Lower lobe of right lung (tissue), 2 donors: ENCODE results near the gene POC1A. TPM values are rescaled to one million over a fixed set of nuclear protein-coding genes. Genes with fewer than 3 reads are reported as not detected.

Experiments
- ATAC-seq, 2 donors: fragments of 200-7000 bp; cut with Tn5 transposase; one replicate each; pipeline ENCODE4 v1.9.1; 2020 to 2022; ENCODE audit warnings: mild to moderate bottlenecking in 2 of 2, moderate library complexity in 2 of 2
- DNase-seq: peaks from one replicate; pipeline ENCODE4 v3.0.0-alpha.2; 2020
- H3K27ac ChIP-seq: fragments of 200-600 bp; one replicate; pipeline ENCODE4 v1.8.0; 2022
- H3K27me3 ChIP-seq: fragments of 200-600 bp; one replicate; pipeline ENCODE4 v1.8.0; 2022; ENCODE audit warnings: low read depth
- H3K36me3 ChIP-seq: fragments of 200-600 bp; one replicate; pipeline ENCODE4 v1.8.0; 2022; ENCODE audit warnings: mild to moderate bottlenecking
- H3K4me1 ChIP-seq: fragments of 200-600 bp; one replicate; pipeline ENCODE4 v1.8.0; 2022
- H3K4me3 ChIP-seq: fragments of 200-600 bp; one replicate; pipeline ENCODE4 v1.8.0; 2022; ENCODE audit warnings: mild to moderate bottlenecking
- H3K9me3 ChIP-seq: fragments of 200-600 bp; one replicate; pipeline ENCODE4 v1.8.0; 2022
- CTCF ChIP-seq: fragments of 200-600 bp; IDR thresholded peaks from one replicate; pipeline ENCODE4 v1.8.0; 2022; ENCODE audit warnings: antibody characterized with exemption, mild to moderate bottlenecking
- intact Hi-C: fragments of 100-400 bp; cut with DNase I; formaldehyde crosslinking; loops from one replicate; pipeline ENCODE4 v1.11.0; 2022
- total RNA-seq: library from RNA; stranded (reverse); fragmentation: NEBNext Ultra II Directional; extraction: Animal tissue kit (Norgen Biotek cat#: 25700); gene quantifications from one replicate; pipeline ENCODE4 v1.2.1, GENCODE V29; 2021
- donor health status: DM: no; HTN: yes; CAD: no; lungs with severe emphysema.

Gene POC1A
- total RNA-seq, 1 donor from 2014 or later, result 2.7 TPM

DNA sequence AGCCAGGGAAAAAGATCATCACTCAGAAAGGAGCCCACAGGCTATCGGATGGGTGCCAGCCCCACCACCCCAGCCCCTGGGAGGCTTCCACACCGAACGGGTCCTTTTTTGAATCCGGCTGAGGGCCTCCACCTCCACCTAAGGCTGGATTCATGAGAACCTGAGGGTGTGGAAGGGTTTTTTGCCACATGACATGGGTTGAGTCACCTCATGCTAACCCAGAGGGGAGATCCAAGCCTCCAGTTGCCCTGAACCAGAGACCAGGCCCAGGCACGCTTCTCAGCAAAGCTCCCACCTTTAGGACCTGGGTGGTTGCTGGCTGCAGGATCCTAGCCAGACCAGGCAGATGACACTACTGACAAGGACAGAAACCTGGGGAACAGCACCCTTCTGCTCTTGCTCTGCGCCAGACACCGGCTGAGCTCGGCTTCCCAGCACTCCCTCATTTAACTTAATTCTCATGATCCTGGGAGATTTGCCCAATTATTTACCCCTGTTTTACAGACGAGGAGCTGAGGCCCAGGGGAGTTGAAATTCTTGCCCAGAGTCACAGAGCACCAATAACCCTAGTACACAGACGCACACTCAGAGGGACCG, 123.4 kb downstream of the POC1A start:
- DNase-seq, result no peak
- no peak overlapping the region for H3K27ac ChIP-seq
- no peaks in the 10 kb centered on the region for H3K4me1 ChIP-seq
- intact Hi-C loops, result no loop called here
- no peak for ATAC-seq
- no peaks in the 10 kb centered on the region for H3K27me3 ChIP-seq
- no peaks in the 10 kb centered on the region for H3K36me3 ChIP-seq
- no peak for TF ChIP-seq CTCF
- H3K4me3 ChIP-seq, result no peak overlapping the region
- no peaks in the 10 kb centered on the region for H3K9me3 ChIP-seq

- H3K4me1 ChIP-seq, result no peaks in the 10 kb centered on the region
- H3K9me3 ChIP-seq, result no peaks in the 10 kb centered on the region
- TF ChIP-seq CTCF, result no peak
- ATAC-seq (no peak), DNase-seq (no peak)
- intact Hi-C loops, result no loop called here
- no peaks in the 10 kb centered on the region for H3K36me3 ChIP-seq
- H3K27ac ChIP-seq, result no peak overlapping the region
- H3K4me3 ChIP-seq, result no peak overlapping the region
- no peaks in the 10 kb centered on the region for H3K27me3 ChIP-seq
These were observed 124.7 kb downstream of the POC1A start for GRCh38 chr3:52029535-52029934.

GRCh38 chr3:52029053-52029452, 125.2 kb downstream of the POC1A start:
- Histone ChIP-seq H3K4me3 (no peak overlapping the region), H3K9me3 (no peaks in the 10 kb centered on the region), H3K27ac (no peak overlapping the region), H3K36me3 (no peaks in the 10 kb centered on the region), H3K4me1 (peaks cover 3% of the 10 kb centered on the region), H3K27me3 (no peaks in the 10 kb centered on the region)
- TF ChIP-seq CTCF, result no peak
- ATAC-seq (no peak), DNase-seq (no peak)
- intact Hi-C loops, result no loop called here

GRCh38 chr3:52028572-52028971, 125.7 kb downstream of the POC1A start:
- ATAC-seq (no peak), DNase-seq (no peak)
- Histone ChIP-seq H3K4me1 (peaks cover 7% of the 10 kb centered on the region), H3K4me3 (no peak overlapping the region), H3K27ac (no peak overlapping the region), H3K9me3 (no peaks in the 10 kb centered on the region), H3K27me3 (no peaks in the 10 kb centered on the region), H3K36me3 (no peaks in the 10 kb centered on the region)
- intact Hi-C loops, result no loop called here
- TF ChIP-seq CTCF, result no peak

DNA sequence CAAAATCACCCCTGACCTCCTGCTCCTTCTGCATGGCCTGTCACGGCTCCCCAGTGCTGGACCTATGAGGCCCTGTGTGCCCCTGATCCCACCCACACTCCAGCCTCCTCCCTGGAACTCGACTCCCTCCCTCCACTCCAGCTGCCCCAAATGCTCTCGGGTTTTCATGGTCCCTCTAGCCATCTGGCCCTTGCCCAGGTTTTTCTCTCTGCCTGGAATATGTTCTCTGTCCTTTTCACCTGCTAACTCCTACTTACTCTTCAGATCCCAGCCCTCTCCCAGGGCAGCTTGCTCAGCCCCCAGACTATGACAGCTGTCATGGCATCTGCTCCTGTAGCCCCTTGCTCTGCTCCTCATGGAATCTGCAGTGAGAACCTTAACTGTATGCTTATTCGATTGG, 128.2 kb downstream of the POC1A start:
- H3K27me3 ChIP-seq, result no peaks in the 10 kb centered on the region
- no peaks in the 10 kb centered on the region for H3K36me3 ChIP-seq
- no peaks in the 10 kb centered on the region for H3K9me3 ChIP-seq
- H3K27ac ChIP-seq, result no peak overlapping the region
- H3K4me3 ChIP-seq, result no peak overlapping the region
- no peak for TF ChIP-seq CTCF
- peaks cover 30% of the 10 kb centered on the region for H3K4me1 ChIP-seq
- intact Hi-C loops, result no loop called here
- no peak for DNase-seq
- no peak for ATAC-seq

DNA sequence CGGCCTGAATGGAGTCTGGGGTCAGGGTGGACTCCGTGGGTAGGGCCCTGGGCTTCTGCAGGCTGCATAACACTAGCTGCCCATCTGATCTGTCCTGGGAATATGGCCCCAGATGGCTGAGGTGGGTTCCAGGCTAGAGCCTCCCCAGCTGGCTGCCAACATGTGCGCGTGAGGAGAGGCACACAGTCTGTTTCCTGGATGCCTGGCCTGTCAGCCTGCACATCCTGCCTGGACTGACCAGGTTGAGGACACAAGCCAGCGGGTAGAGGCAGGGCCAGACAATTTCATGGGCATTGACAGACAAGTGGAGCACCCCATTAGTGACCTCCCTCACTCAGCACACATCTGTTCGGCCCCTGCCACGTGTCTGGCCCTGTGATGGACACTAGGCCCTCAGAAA, 128.8 kb downstream of the POC1A start:
- Histone ChIP-seq H3K27me3 (no peaks in the 10 kb centered on the region), H3K27ac (no peak overlapping the region), H3K4me1 (peaks cover 30% of the 10 kb centered on the region), H3K4me3 (no peak overlapping the region), H3K9me3 (no peaks in the 10 kb centered on the region), H3K36me3 (no peaks in the 10 kb centered on the region)
- ATAC-seq, result no peak
- no peak for DNase-seq
- no peak for TF ChIP-seq CTCF
- intact Hi-C loops, result no loop called here
